Lower lobe of right lung (tissue), 2 donors: ENCODE measurements around the gene RFTN1. TPM values are rescaled to one million over a fixed set of nuclear protein-coding genes. Genes with fewer than 3 reads are reported as not detected.

Experiments
- ATAC-seq, 2 donors: fragments of 200-7000 bp; cut with Tn5 transposase; one replicate each; pipeline ENCODE4 v1.9.1; 2020 to 2022; ENCODE audit warnings: mild to moderate bottlenecking in 2 of 2, moderate library complexity in 2 of 2
- DNase-seq: peaks from one replicate; pipeline ENCODE4 v3.0.0-alpha.2; 2020
- H3K27ac ChIP-seq: fragments of 200-600 bp; one replicate; pipeline ENCODE4 v1.8.0; 2022
- H3K27me3 ChIP-seq: fragments of 200-600 bp; one replicate; pipeline ENCODE4 v1.8.0; 2022; ENCODE audit warnings: low read depth
- H3K36me3 ChIP-seq: fragments of 200-600 bp; one replicate; pipeline ENCODE4 v1.8.0; 2022; ENCODE audit warnings: mild to moderate bottlenecking
- H3K4me1 ChIP-seq: fragments of 200-600 bp; one replicate; pipeline ENCODE4 v1.8.0; 2022
- H3K4me3 ChIP-seq: fragments of 200-600 bp; one replicate; pipeline ENCODE4 v1.8.0; 2022; ENCODE audit warnings: mild to moderate bottlenecking
- H3K9me3 ChIP-seq: fragments of 200-600 bp; one replicate; pipeline ENCODE4 v1.8.0; 2022
- CTCF ChIP-seq: fragments of 200-600 bp; IDR thresholded peaks from one replicate; pipeline ENCODE4 v1.8.0; 2022; ENCODE audit warnings: antibody characterized with exemption, mild to moderate bottlenecking
- intact Hi-C: fragments of 100-400 bp; cut with DNase I; formaldehyde crosslinking; loops from one replicate; pipeline ENCODE4 v1.11.0; 2022
- total RNA-seq: library from RNA; stranded (reverse); fragmentation: NEBNext Ultra II Directional; extraction: Animal tissue kit (Norgen Biotek cat#: 25700); gene quantifications from one replicate; pipeline ENCODE4 v1.2.1, GENCODE V29; 2021
- donor health status: DM: no; HTN: yes; CAD: no; lungs with severe emphysema.

The RFTN1 gene
- total RNA-seq, 1 donor from 2014 or later, result 58.2 TPM

DNA sequence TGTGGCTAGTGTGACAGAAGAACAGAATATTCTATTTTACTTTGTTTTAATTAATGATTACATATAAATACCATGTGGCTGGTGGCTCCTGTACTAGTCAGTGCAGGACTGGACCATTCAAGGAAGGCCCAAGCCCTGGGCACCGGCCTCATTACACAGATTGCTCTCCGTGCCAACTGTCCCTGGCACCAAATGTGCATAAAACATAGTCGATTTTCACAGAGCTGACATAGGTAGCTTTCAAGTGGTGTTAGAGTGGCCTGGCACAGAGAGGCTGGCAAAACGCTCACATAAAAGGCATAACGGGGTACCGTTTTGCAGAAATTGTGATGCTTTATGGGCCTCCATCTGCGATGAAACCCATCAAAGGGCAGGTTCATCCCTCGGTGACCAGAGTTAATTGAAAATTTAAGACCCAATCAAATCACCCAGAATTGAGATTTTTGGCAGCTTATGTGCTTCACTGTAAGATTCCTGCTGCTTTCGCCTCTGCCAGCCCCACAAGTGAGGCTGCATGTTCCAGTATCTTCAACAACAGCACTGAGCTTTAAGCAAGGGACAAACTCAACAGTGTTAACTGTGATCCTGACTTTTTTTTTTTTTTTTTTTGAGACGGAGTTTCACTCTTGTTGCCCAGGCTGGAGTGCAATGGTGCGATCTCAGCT, 25.9 kb downstream of the RFTN1 start:
- ATAC-seq, result no peak
- Histone ChIP-seq H3K27ac (no peak overlapping the region), H3K4me1 (peaks cover 45% of the 10 kb centered on the region), H3K9me3 (no peaks in the 10 kb centered on the region), H3K4me3 (no peak overlapping the region), H3K36me3 (peaks cover 23% of the 10 kb centered on the region), H3K27me3 (no peaks in the 10 kb centered on the region)
- intact Hi-C loops, result no loop called here
- DNase-seq, result no peak
- no peak for TF ChIP-seq CTCF

GRCh38 chr3:16486951-16487480, 26.5 kb downstream of the RFTN1 start:
- ATAC-seq (no peak), DNase-seq (no peak)
- Histone ChIP-seq H3K4me1 (peaks cover 51% of the 10 kb centered on the region), H3K36me3 (peaks cover 23% of the 10 kb centered on the region), H3K27ac (no peak overlapping the region), H3K9me3 (no peaks in the 10 kb centered on the region), H3K4me3 (no peak overlapping the region), H3K27me3 (no peaks in the 10 kb centered on the region)
- no peak for TF ChIP-seq CTCF
- intact Hi-C loops, result no loop called here

GRCh38 chr3:16486201-16486600, 27.3 kb downstream of the RFTN1 start:
- Histone ChIP-seq H3K9me3 (no peaks in the 10 kb centered on the region), H3K36me3 (peaks cover 23% of the 10 kb centered on the region), H3K4me1 (peaks cover 59% of the 10 kb centered on the region), H3K27ac (peak overlapping the region; percentile 21), H3K4me3 (no peak overlapping the region), H3K27me3 (no peaks in the 10 kb centered on the region)
- no peak for DNase-seq
- no peak for TF ChIP-seq CTCF
- intact Hi-C loops, result no loop called here
- ATAC-seq, result no peak

GRCh38 chr3:16485395-16485992, 28.0 kb downstream of the RFTN1 start:
- Histone ChIP-seq H3K27ac (peak overlapping the region; percentile 21), H3K27me3 (no peaks in the 10 kb centered on the region), H3K4me3 (no peak overlapping the region), H3K36me3 (peaks cover 23% of the 10 kb centered on the region), H3K4me1 (peaks cover 60% of the 10 kb centered on the region), H3K9me3 (no peaks in the 10 kb centered on the region)
- no peak for TF ChIP-seq CTCF
- no peak for ATAC-seq
- intact Hi-C loops, result no loop called here
- DNase-seq, result no peak

- no peak for DNase-seq
- intact Hi-C loops, result no loop called here
- H3K27ac ChIP-seq, result peak overlapping the region; percentile 21
- no peak for TF ChIP-seq CTCF
- H3K36me3 ChIP-seq, result peaks cover 23% of the 10 kb centered on the region
- ATAC-seq, result no peak
- H3K9me3 ChIP-seq, result no peaks in the 10 kb centered on the region
- peaks cover 60% of the 10 kb centered on the region for H3K4me1 ChIP-seq
- H3K27me3 ChIP-seq, result no peaks in the 10 kb centered on the region
- H3K4me3 ChIP-seq, result no peak overlapping the region
These were observed 28.5 kb downstream of the RFTN1 start for GRCh38 chr3:16484984-16485383.
